K562 (cell line): ENCODE measurements around the gene TSPAN12. TPM values are rescaled to one million over a fixed set of nuclear protein-coding genes. Genes with fewer than 3 reads are reported as not detected.

Source experiments
- ATAC-seq: fragments of 200-7000 bp; cut with Tn5 transposase; 3 replicates; pipeline ENCODE4 v1.9.1; 2020; ENCODE audit warnings: moderate library complexity
- BruUV-seq: library from RNA; stranded (reverse); fragments of 400-500 nt; replicated peaks from 2 replicates; lab custom pipeline; 2021; lab: Mats Ljungman, UMichigan
- CTCF ChIA-PET: fragments of 300-600 bp; formaldehyde crosslinking; extraction: SDS; loops from one replicate; lab custom pipeline; 2021; ENCODE audit warnings: low intra/inter-chr PET ratio; lab: Yijun Ruan, JAX
- POLR2A ChIA-PET: fragments of 300-600, 350-650 bp; sonication (Branson Sonifier 250); formaldehyde crosslinking; extraction: SDS; loops from one replicate; lab custom pipeline; 2021; ENCODE audit warnings: antibody characterized with exemption, inconsistent platforms; lab: Yijun Ruan, JAX
- DNase-seq, 4 experiments: peaks; one replicate each; pipeline versions ENCODE4 v3.0.0 to v3.0.0-alpha.2; 2011 to 2018; ENCODE audit warnings: low spot score in 3 of 4, mixed read lengths in 3 of 4; ENCODE audit errors: extremely low read depth in 1 of 4
- FAIRE-seq: peaks from 2 replicates; lab custom pipeline; 2011; peaks lifted over from hg19 to GRCh38; lab: Jason Lieb, UNC
- H2AFZ ChIP-seq: 2 replicates; pipeline ENCODE4 v1.6.0; 2011; ENCODE audit warnings: low read depth, low read length, control low read depth, inconsistent platforms
- H3K27ac ChIP-seq: fragments of 200-600 bp; 3 replicates; pipeline ENCODE4 v1.8.0; 2011; ENCODE audit warnings: low read depth, mild to moderate bottlenecking, control low read depth, inconsistent platforms, low read length, moderate library complexity, mixed read lengths; ENCODE audit errors: extremely low read depth
- H3K27me3 ChIP-seq, 2 experiments: fragments of 300-600 bp in 1 of 2; 2 replicates in 1 of 2; 3 replicates in 1 of 2; pipeline versions ENCODE4 v1.6.0 to v1.8.0; 2011; ENCODE audit warnings: inconsistent platforms in 2 of 2, low read length in 2 of 2, mild to moderate bottlenecking in 1 of 2, mixed read lengths in 1 of 2, moderate library complexity in 1 of 2; ENCODE audit not compliant: control insufficient read depth in 2 of 2, insufficient read depth in 2 of 2
- H3K36me3 ChIP-seq: fragments of 300-600 bp; 3 replicates; pipeline ENCODE4 v1.8.0; 2011; ENCODE audit warnings: mild to moderate bottlenecking, low read length, inconsistent platforms; ENCODE audit not compliant: control insufficient read depth, insufficient read depth
- H3K4me1 ChIP-seq, 2 experiments: fragments of 200-600 bp in 1 of 2; replicated peaks in 1 of 2; 2 replicates in 1 of 2; 3 replicates in 1 of 2; pipeline versions ENCODE4 v1.5.1 to v1.8.0; 2011; ENCODE audit warnings: inconsistent platforms in 2 of 2, low read length in 2 of 2, mild to moderate bottlenecking in 1 of 2, mixed read lengths in 1 of 2, moderate library complexity in 1 of 2; ENCODE audit not compliant: control insufficient read depth in 2 of 2, insufficient read depth in 2 of 2
- H3K4me2 ChIP-seq: 2 replicates; pipeline ENCODE4 v1.6.1; 2011; ENCODE audit warnings: low read length, control low read depth, inconsistent platforms, mixed read lengths; ENCODE audit not compliant: insufficient read depth
- H3K4me3 ChIP-seq: fragments of 200-600 bp; sonication (generic), shearing (Covaris generic); 2 replicates; pipeline ENCODE4 v1.5.1; 2016; ENCODE audit warnings: control low read depth, inconsistent platforms
- H3K79me2 ChIP-seq: fragments of 200-600 bp; 3 replicates; pipeline ENCODE4 v1.8.0; 2011; ENCODE audit warnings: low read length, inconsistent platforms; ENCODE audit not compliant: control insufficient read depth, insufficient read depth
- H3K9ac ChIP-seq, 2 experiments: 2 replicates each; pipeline versions ENCODE4 v1.6.0 to v1.6.1; 2011; ENCODE audit warnings: low read depth in 2 of 2, low read length in 2 of 2, control low read depth in 1 of 2, inconsistent platforms in 1 of 2, mild to moderate bottlenecking in 1 of 2, mixed read lengths in 1 of 2; ENCODE audit not compliant: insufficient read depth in 1 of 2
- H3K9me1 ChIP-seq: one replicate; pipeline ENCODE4 v1.6.0; 2011; ENCODE audit warnings: inconsistent platforms, mild to moderate bottlenecking, low read length, moderate library complexity; ENCODE audit not compliant: control insufficient read depth, insufficient read depth
- H3K9me3 ChIP-seq: replicated peaks from 2 replicates; pipeline ENCODE4 v1.5.1; 2011; ENCODE audit warnings: low read depth, low read length, inconsistent platforms; ENCODE audit not compliant: control insufficient read depth, insufficient read depth
- H4K20me1 ChIP-seq: replicated peaks from 2 replicates; pipeline ENCODE4 v1.6.1; 2011; ENCODE audit warnings: low read length, inconsistent platforms, mixed read lengths; ENCODE audit not compliant: control insufficient read depth, insufficient read depth
- CBFA2T2 ChIP-seq: fragments of 450-650 bp; conservative IDR thresholded peaks from 2 replicates; pipeline ENCODE4 v1.6.1; 2017; ENCODE audit warnings: mild to moderate bottlenecking
- ETV1 ChIP-seq: fragments of 450-650 bp; conservative IDR thresholded peaks from 2 replicates; pipeline ENCODE4 v1.6.1; 2016; ENCODE audit warnings: missing genetic modification characterization, control low read depth, low read depth, missing compliant biosample characterization
- FIP1L1 ChIP-seq: fragments of 200-400 bp; formaldehyde crosslinking; IDR thresholded peaks from 2 replicates; pipeline ENCODE4 v1.6.1; 2018; ENCODE audit warnings: mild to moderate bottlenecking, low read depth, low read length; ENCODE audit not compliant: poor library complexity, severe bottlenecking
- MTA1 ChIP-seq: fragments of 450-650 bp; IDR thresholded peaks from 2 replicates; pipeline ENCODE4 v1.6.1; 2017; ENCODE audit warnings: borderline replicate concordance
- MYC ChIP-seq, 2 experiments: fragments of 250-450 bp in 1 of 2; sonication (Bioruptor Pico) in 1 of 2; IDR thresholded peaks; 2 replicates each; pipeline versions ENCODE4 v1.5.1 to v1.6.1; 2012 to 2021; ENCODE audit warnings: low read depth in 2 of 2, borderline replicate concordance in 1 of 2, improper control_type of control experiment in 1 of 2, low read length in 1 of 2, mild to moderate bottlenecking in 1 of 2, moderate library complexity in 1 of 2
- NCOA2 ChIP-seq, 2 experiments: fragments of 450-650 bp; IDR thresholded peaks; 2 replicates each; pipeline ENCODE4 v1.6.1; 2018; ENCODE audit warnings: mild to moderate bottlenecking in 2 of 2, moderate library complexity in 1 of 2; ENCODE audit not compliant: partially characterized antibody in 2 of 2
- NR2C2 ChIP-seq, 2 experiments: fragments of 200-800 bp in 1 of 2; sonication (Bioruptor generic) in 1 of 2; sonication (generic) in 1 of 2; formaldehyde crosslinking in 1 of 2; IDR thresholded peaks; 2 replicates each; pipeline versions ENCODE4 v1.6.1 to v1.8.0; 2016 to 2022; ENCODE audit warnings: mild to moderate bottlenecking in 1 of 2, missing compliant biosample characterization in 1 of 2, missing genetic modification characterization in 1 of 2, missing genetic modification reagents in 1 of 2
- POLR2G ChIP-seq: fragments of 200-400 bp; formaldehyde crosslinking; IDR thresholded peaks from 2 replicates; pipeline ENCODE4 v1.6.1; 2017; ENCODE audit warnings: low read depth, mild to moderate bottlenecking, antibody characterized with exemption, low read length, moderate library complexity
- SETDB1 ChIP-seq: IDR thresholded peaks from one replicate; pipeline ENCODE4 v1.6.1; 2012; ENCODE audit warnings: low read length, control low read depth, inconsistent platforms
- SPI1 ChIP-seq: IDR thresholded peaks from 2 replicates; pipeline ENCODE4 v1.6.1; 2011; ENCODE audit warnings: low read depth, low read length, control low read depth, borderline replicate concordance
- SRSF7 ChIP-seq: fragments of 200-400 bp; formaldehyde crosslinking; optimal IDR thresholded peaks from 2 replicates; pipeline ENCODE3; 2017; ENCODE audit warnings: mild to moderate bottlenecking, low read depth, low read length
- ZNF436 ChIP-seq: fragments of 250-450, 450-650 bp; sonication (Bioruptor Pico); formaldehyde crosslinking; IDR thresholded peaks from 2 replicates; pipeline ENCODE4 v1.7.0; 2020; ENCODE audit warnings: mild to moderate bottlenecking
- ZNF57 ChIP-seq: fragments of 450-650 bp; formaldehyde crosslinking; IDR thresholded peaks from 2 replicates; pipeline ENCODE4 v1.4.0; 2020; ENCODE audit warnings: mild to moderate bottlenecking, moderate library complexity
- WGBS: fragments of 100-300 bp; shearing (Covaris generic); methylation state at CpG from one replicate; pipeline ENCODE4 v1.1.6; 2016; ENCODE audit warnings: low coverage, mixed read lengths; ENCODE audit not compliant: insufficient coverage; ENCODE audit errors: missing lambda C conversion rate; 5-methylcytosine and 5-hydroxymethylcytosine counted together
- in situ Hi-C: fragments of 300-500 bp; cut with MboI; formaldehyde crosslinking; loops from 4 replicates; pipeline ENCODE4 v1.15.0; 2018; ENCODE audit warnings: inconsistent platforms, mixed read lengths
- intact Hi-C: fragments of 100-400 bp; cut with micrococcal nuclease; formaldehyde crosslinking; loops from 2 replicates; pipeline ENCODE4 v1.14.2; 2022
- polyA plus RNA-seq, 8 experiments: library from polyadenylated mRNA; depleted of rRNA in 4 of 8; stranded (reverse) in 5 of 8; unstranded in 3 of 8; fragments of >200 nt; fragmentation: Nextera tagmentation in 2 of 8; fragmentation: Illumina TruSeq in 1 of 8; extraction: Ambion mirVana in 2 of 8; extraction: Trizol in 1 of 8; gene quantifications; 2 replicates each; pipeline versions ENCODE4 v1.2.1 to v1.2.3, GENCODE V29; 2011 to 2014; ENCODE audit warnings: inconsistent platforms in 1 of 8, missing spikeins in 1 of 8
- total RNA-seq, 7 experiments: library from RNA; depleted of rRNA in 6 of 7; stranded (reverse); fragments of >200 nt in 6 of 7; fragmentation: Illumina TruSeq in 2 of 7; extraction: Trizol in 2 of 7; gene quantifications; 2 replicates each; pipeline versions ENCODE4 v1.2.1 to v1.2.3, GENCODE V29; 2011 to 2021; ENCODE audit warnings: low replicate concordance in 1 of 7

Gene TSPAN12
- total and polyA plus RNA-seq, 9 of the 15 experiments (the other 6 are each of a cell fraction or from before 2014, with no cell fraction given), result 0.13 to 1.7 (median 0.35) TPM; not detected in 1

GRCh38 chr7:120742372-120742771, 115.6 kb downstream of the TSPAN12 start (continued):
- TF ChIP-seq POLR2G (no peak), ZNF57 (CRISPR knock-in tag) (no peak), ZNF436 (CRISPR knock-in tag) (no peak), MTA1 (no peak), CBFA2T2 (no peak), SRSF7 (no peak), NCOA2 (IDR thresholded peaks at IDR 0.05; ENCODE audit: partially characterized antibody in 2 of 2) (no peak), MYC (IDR thresholded peaks at IDR 0.05; ENCODE audit: low read depth, low read length) (no peak), MYC (CRISPR knock-in tag; IDR thresholded peaks at IDR 0.05; ENCODE audit: borderline replicate concordance, low read depth) (no peak), SETDB1 (no peak)
- TF ChIP-seq, all 486 proteins: peak for 0

- H3K9me1 ChIP-seq, result no peaks in the 10 kb centered on the region
- H3K9me3 ChIP-seq, result no peaks in the 10 kb centered on the region
- no TSS peak for BruUV-seq
- no peak for FAIRE-seq
- no peaks in the 10 kb centered on the region; a peak in 1 of 5 replicates for H3K4me1 ChIP-seq
- in situ Hi-C loops (no loop called here), intact Hi-C loops (no loop called here)
- no peak overlapping the region for H3K4me3 ChIP-seq
- CTCF ChIA-PET, result no interaction called here
- H3K27ac ChIP-seq, result no peak overlapping the region
- 11% methylated on average over 7 of the region's 7 CpGs for WGBS
- POLR2A ChIA-PET, result interaction anchor here (1.8 kb wide), 1 partner anchor 10 kb away, joined by 6 read pairs; no protein-coding TSS in a partner anchor
- no peaks in the 10 kb centered on the region for H3K27me3 ChIP-seq
- H3K9ac ChIP-seq, result no peak overlapping the region
- DNase-seq, result no peak
- TF ChIP-seq ETV1 (tag) (0 out of 2 replicates have a peak, but pooled peaks have one; percentile 16), SPI1 (peak; percentile 79), FIP1L1 (no peak), NR2C2 (CRISPR knock-in tag; IDR thresholded peaks at IDR 0.05) (no peak), NR2C2 (tag; IDR thresholded peaks at IDR 0.05) (no peak)
- no peaks in the 10 kb centered on the region for H4K20me1 ChIP-seq
- no peak overlapping the region for H3K4me2 ChIP-seq
- no peak overlapping the region for H2AFZ ChIP-seq
- ATAC-seq, result no peak
- H3K36me3 ChIP-seq, result no peaks in the 10 kb centered on the region
- no peaks in the 10 kb centered on the region for H3K79me2 ChIP-seq
Measured at GRCh38 chr7:120741371-120742042, 116.4 kb downstream of the TSPAN12 start.
